Measurements from ENCODE around the gene NUDT11.

The NUDT11 gene

GRCh38 chrX:51476930-51477329, 19.5 kb downstream of the NUDT11 start:
- Histone ChIP-seq H3K4me3 (no peak overlapping the region), H3K27ac (no peak overlapping the region), H3K9ac (ENCODE audit: insufficient read length) (no peak overlapping the region), H3K36me3 (ENCODE audit: insufficient read depth, low read length) (no peaks in the 10 kb centered on the region; the same call in 1 of the 2 replicates), H3K9me3 (ENCODE audit: low read depth, low read length) (no peaks in the 10 kb centered on the region)
- TF ChIP-seq EZH2 (IDR thresholded peaks at IDR 0.05) (no peak), FOXP2 (optimal IDR thresholded peaks at IDR 0.05; ENCODE audit: control extremely low read depth, extremely low read length, insufficient read depth) (no peak), POLR2AphosphoS5 (IDR thresholded peaks at IDR 0.05; ENCODE audit: borderline replicate concordance, low read depth, low read length) (no peak)
- no peak for DNase-seq (ENCODE audit: low read depth, low spot score)

- no peak for DNase-seq (ENCODE audit: low read depth, low spot score)
- no peak for TF ChIP-seq FOXP2 (optimal IDR thresholded peaks at IDR 0.05; ENCODE audit: control extremely low read depth, extremely low read length, insufficient read depth)
- no peak for TF ChIP-seq POLR2AphosphoS5 (IDR thresholded peaks at IDR 0.05; ENCODE audit: borderline replicate concordance, low read depth, low read length)
- TF ChIP-seq EZH2 (IDR thresholded peaks at IDR 0.05) = no peak
- Histone ChIP-seq H3K4me3 (no peak overlapping the region), H3K27ac (no peak overlapping the region), H3K9me3 (ENCODE audit: low read depth, low read length) (no peaks in the 10 kb centered on the region), H3K36me3 (ENCODE audit: insufficient read depth, low read length) (no peaks in the 10 kb centered on the region), H3K9ac (ENCODE audit: insufficient read length) (no peak overlapping the region)
Measured at GRCh38 chrX:51463322-51463721, 33.1 kb downstream of the NUDT11 start.

- H3K9ac ChIP-seq (ENCODE audit: insufficient read length) = no peak overlapping the region
- TF ChIP-seq POLR2AphosphoS5 (IDR thresholded peaks at IDR 0.05; ENCODE audit: borderline replicate concordance, low read depth, low read length) = no peak
- TF ChIP-seq EZH2 (IDR thresholded peaks at IDR 0.05) = no peak
- TF ChIP-seq FOXP2 (optimal IDR thresholded peaks at IDR 0.05; ENCODE audit: control extremely low read depth, extremely low read length, insufficient read depth) = no peak
- no peak overlapping the region for H3K27ac ChIP-seq
- no peaks in the 10 kb centered on the region for H3K36me3 ChIP-seq (ENCODE audit: insufficient read depth, low read length)
- DNase-seq (ENCODE audit: low read depth, low spot score) = peak; percentile 44
- H3K9me3 ChIP-seq (ENCODE audit: low read depth, low read length) = no peaks in the 10 kb centered on the region
- no peak overlapping the region for H3K4me3 ChIP-seq
Measured at GRCh38 chrX:51461053-51462044, 35.0 kb downstream of the NUDT11 start.

GRCh38 chrX:51459125-51459524, 37.3 kb downstream of the NUDT11 start:
- Histone ChIP-seq H3K36me3 (ENCODE audit: insufficient read depth, low read length) (no peaks in the 10 kb centered on the region), H3K9me3 (ENCODE audit: low read depth, low read length) (no peaks in the 10 kb centered on the region), H3K27ac (no peak overlapping the region), H3K9ac (ENCODE audit: insufficient read length) (no peak overlapping the region), H3K4me3 (no peak overlapping the region)
- DNase-seq (ENCODE audit: low read depth, low spot score) = no peak
- TF ChIP-seq POLR2AphosphoS5 (IDR thresholded peaks at IDR 0.05; ENCODE audit: borderline replicate concordance, low read depth, low read length) (no peak), EZH2 (IDR thresholded peaks at IDR 0.05) (no peak)

DNA sequence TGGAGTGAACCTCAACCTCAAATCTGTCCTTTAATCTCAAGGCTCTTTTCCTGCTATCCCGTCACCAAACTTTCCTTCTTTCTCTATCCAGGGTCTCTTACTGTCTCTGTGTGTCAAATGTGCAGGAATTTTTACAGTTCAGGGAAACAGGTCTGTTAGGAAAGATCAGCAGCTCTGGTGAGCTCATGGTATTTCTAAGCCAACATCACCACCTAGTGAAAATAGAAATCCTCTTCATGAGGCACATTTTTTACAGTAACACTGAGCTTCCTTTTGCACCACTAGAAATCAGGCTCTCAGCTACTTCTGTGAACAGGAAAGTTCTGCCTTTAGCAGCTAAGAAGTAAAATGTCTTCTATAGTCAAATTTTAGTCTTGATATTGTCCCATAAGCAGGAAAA, 39.6 kb downstream of the NUDT11 start:
- no peak overlapping the region for H3K9ac ChIP-seq (ENCODE audit: insufficient read length)
- no peaks in the 10 kb centered on the region for H3K9me3 ChIP-seq (ENCODE audit: low read depth, low read length)
- H3K36me3 ChIP-seq (ENCODE audit: insufficient read depth, low read length) = no peaks in the 10 kb centered on the region
- H3K4me3 ChIP-seq = no peak overlapping the region
- no peak overlapping the region for H3K27ac ChIP-seq
- TF ChIP-seq EZH2 (IDR thresholded peaks at IDR 0.05) = no peak
- TF ChIP-seq POLR2AphosphoS5 (IDR thresholded peaks at IDR 0.05; ENCODE audit: borderline replicate concordance, low read depth, low read length) = no peak
- TF ChIP-seq FOXP2 (optimal IDR thresholded peaks at IDR 0.05; ENCODE audit: control extremely low read depth, extremely low read length, insufficient read depth) = no peak
- DNase-seq (ENCODE audit: low read depth, low spot score) = no peak

- Histone ChIP-seq H3K27ac (no peak overlapping the region), H3K4me3 (no peak overlapping the region), H3K9ac (ENCODE audit: insufficient read length) (no peak overlapping the region), H3K9me3 (ENCODE audit: low read depth, low read length) (no peaks in the 10 kb centered on the region), H3K36me3 (ENCODE audit: insufficient read depth, low read length) (no peaks in the 10 kb centered on the region)
- DNase-seq (ENCODE audit: low read depth, low spot score) = no peak
- TF ChIP-seq POLR2AphosphoS5 (IDR thresholded peaks at IDR 0.05; ENCODE audit: borderline replicate concordance, low read depth, low read length) (no peak), EZH2 (IDR thresholded peaks at IDR 0.05) (no peak), FOXP2 (optimal IDR thresholded peaks at IDR 0.05; ENCODE audit: control extremely low read depth, extremely low read length, insufficient read depth) (no peak)
Measured at GRCh38 chrX:51456246-51456645, 40.1 kb downstream of the NUDT11 start.

DNA sequence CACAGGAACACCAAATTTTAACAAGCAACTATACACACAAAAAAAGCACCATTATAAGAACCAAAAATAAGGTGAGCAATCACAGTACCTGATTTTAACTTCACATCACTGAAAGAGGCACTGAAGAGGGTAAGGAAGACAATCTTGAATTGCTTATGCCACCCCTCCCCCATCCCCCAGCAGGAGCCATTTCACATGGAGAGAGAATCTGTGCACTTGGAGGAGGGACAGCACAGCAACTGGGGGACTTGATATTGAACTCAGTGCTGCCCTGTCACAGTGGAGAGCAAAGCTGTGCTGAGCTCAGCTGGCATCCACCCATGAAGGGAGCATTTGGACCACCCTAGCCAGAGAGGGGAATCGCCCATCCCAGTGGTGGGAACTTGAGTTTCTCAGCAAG, 56.0 kb downstream of the NUDT11 start:
- no peak for TF ChIP-seq POLR2AphosphoS5 (IDR thresholded peaks at IDR 0.05; ENCODE audit: borderline replicate concordance, low read depth, low read length)
- no peak for TF ChIP-seq FOXP2 (optimal IDR thresholded peaks at IDR 0.05; ENCODE audit: control extremely low read depth, extremely low read length, insufficient read depth)
- TF ChIP-seq EZH2 (IDR thresholded peaks at IDR 0.05) = no peak
- DNase-seq (ENCODE audit: low read depth, low spot score) = no peak
- no peak overlapping the region for H3K4me3 ChIP-seq
- H3K27ac ChIP-seq = no peak overlapping the region
- H3K9me3 ChIP-seq (ENCODE audit: low read depth, low read length) = no peaks in the 10 kb centered on the region
- no peak overlapping the region for H3K9ac ChIP-seq (ENCODE audit: insufficient read length)
- H3K36me3 ChIP-seq (ENCODE audit: insufficient read depth, low read length) = no peaks in the 10 kb centered on the region
